ENCODE results near the gene VARS2. TPM values are rescaled to one million over a fixed set of nuclear protein-coding genes. Genes with fewer than 3 reads are reported as not detected.
"Not testable (repeated sequence)": the region's sequence is repeated elsewhere in the genome, so short reads cannot be mapped to it uniquely, and the experiment has no call there.

Gene VARS2
- polyA plus RNA-seq, 1 of the 3 experiments (the other 2 are of a cell fraction): 31.2 TPM

- WGBS (ENCODE audit: low lambda C conversion rate): 60% methylated on average over 5 of the region's 5 CpGs
- Histone ChIP-seq H3K79me2 (ENCODE audit: insufficient read depth) (no peaks in the 10 kb centered on the region), H3K36me3 (replicated peaks in 1 of 2; ENCODE audit: control insufficient read depth in 1 of 2, insufficient read depth in 2 of 2, low read length in 1 of 2) (peaks cover 6 to 21% of the 10 kb centered on the region in 2 experiments), H3K4me1 (ENCODE audit: control insufficient read depth in 1 of 2, insufficient read depth in 2 of 2, low read depth in 1 of 2, low read length in 1 of 2) (no peaks in the 10 kb centered on the region), H3K27ac (ENCODE audit: low read depth in 2 of 2, low read length in 1 of 2) (no peak overlapping the region), H3K9me2 (no peaks in the 10 kb centered on the region), H3K4me3 (ENCODE audit: low read depth in 2 of 2, low read length in 1 of 2) (no peak overlapping the region), H3F3A (replicated peaks; ENCODE audit: insufficient read depth) (peaks cover 12% of the 10 kb centered on the region), H3K27me3 (ENCODE audit: insufficient read depth) (no peaks in the 10 kb centered on the region), H3K4me2 (no peak overlapping the region), H4K20me1 (ENCODE audit: insufficient read depth) (no peaks in the 10 kb centered on the region), H2AFZ (ENCODE audit: low read depth) (no peak overlapping the region), H3K9ac (no peak overlapping the region), H3K9me3 (no peaks in the 10 kb centered on the region)
- DNase-seq: no peak
- POLR2A ChIA-PET: no interaction called here
- CTCF ChIA-PET: interaction anchor here (1.0 kb wide), 1 partner anchor 13 kb away, joined by 3 read pairs; no protein-coding TSS in a partner anchor
- TF ChIP-seq TEAD4 (IDR thresholded peaks at IDR 0.05; ENCODE audit: borderline replicate concordance, insufficient read depth) (no peak), MAX (IDR thresholded peaks at IDR 0.05; ENCODE audit: low read depth) (no peak), FOSL2 (IDR thresholded peaks at IDR 0.05; ENCODE audit: borderline replicate concordance, low read depth) (no peak), EP300 (IDR thresholded peaks at IDR 0.05; ENCODE audit: borderline replicate concordance in 1 of 2, low read depth in 1 of 2, low read length in 1 of 2) (no peak), EZH2phosphoT487 (IDR thresholded peaks at IDR 0.05; ENCODE audit: borderline replicate concordance, low read depth) (no peak), SIN3A (IDR thresholded peaks at IDR 0.05; ENCODE audit: borderline replicate concordance, low read depth, low read length) (no peak)
These were observed 11.3 kb upstream of the VARS2 start for GRCh38 chr6:30902709-30903108.

DNA sequence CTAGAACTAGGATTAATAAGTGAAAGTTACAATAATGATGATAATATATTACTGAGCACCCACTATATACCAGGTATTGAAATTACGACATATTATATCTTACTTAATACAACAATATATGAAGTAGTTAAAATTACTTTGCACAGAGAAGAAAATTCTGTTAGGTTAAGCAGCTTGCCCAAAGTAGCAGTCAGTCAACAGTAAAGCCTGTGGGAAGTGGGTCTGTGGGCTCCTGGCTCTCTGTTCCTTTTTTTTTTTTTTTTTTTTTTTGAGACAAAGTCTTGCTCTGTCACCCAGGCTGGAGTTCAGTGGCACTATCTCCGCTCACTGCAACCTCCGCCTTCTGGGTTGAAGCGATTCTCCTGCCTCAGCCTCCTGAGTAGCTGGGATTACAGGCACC, 10.8 kb upstream of the VARS2 start:
- Histone ChIP-seq H3K79me2 (ENCODE audit: insufficient read depth) (peaks cover 2% of the 10 kb centered on the region), H3K4me1 (ENCODE audit: control insufficient read depth in 1 of 2, insufficient read depth in 2 of 2, low read depth in 1 of 2, low read length in 1 of 2) (no peaks in the 10 kb centered on the region), H3F3A (replicated peaks; ENCODE audit: insufficient read depth) (peaks cover 12% of the 10 kb centered on the region), H3K36me3 (replicated peaks in 1 of 2; ENCODE audit: control insufficient read depth in 1 of 2, insufficient read depth in 2 of 2, low read length in 1 of 2) (peaks cover 6 to 16% of the 10 kb centered on the region in 2 experiments), H3K27ac (ENCODE audit: low read depth in 2 of 2, low read length in 1 of 2) (no peak overlapping the region), H3K9me2 (no peaks in the 10 kb centered on the region), H2AFZ (ENCODE audit: low read depth) (no peak overlapping the region), H3K4me3 (ENCODE audit: low read depth in 2 of 2, low read length in 1 of 2) (no peak overlapping the region), H3K9me3 (no peaks in the 10 kb centered on the region), H3K4me2 (no peak overlapping the region), H4K20me1 (ENCODE audit: insufficient read depth) (no peaks in the 10 kb centered on the region), H3K27me3 (ENCODE audit: insufficient read depth) (no peaks in the 10 kb centered on the region), H3K9ac (no peak overlapping the region)
- ChIA-PET POLR2A (interaction anchor here (0.7 kb wide), 1 partner anchor 122 kb away, joined by 3 read pairs; no protein-coding TSS in a partner anchor), CTCF (no interaction called here)
- TF ChIP-seq TCF12 (IDR thresholded peaks at IDR 0.05): no peak
- TF ChIP-seq USF2 (IDR thresholded peaks at IDR 0.05; ENCODE audit: borderline replicate concordance, low read depth, low read length): no peak
- TF ChIP-seq TEAD4 (IDR thresholded peaks at IDR 0.05; ENCODE audit: borderline replicate concordance, insufficient read depth): no peak
- TF ChIP-seq MXI1 (IDR thresholded peaks at IDR 0.05; ENCODE audit: low read depth, low read length): no peak
- TF ChIP-seq, protein P1, sequence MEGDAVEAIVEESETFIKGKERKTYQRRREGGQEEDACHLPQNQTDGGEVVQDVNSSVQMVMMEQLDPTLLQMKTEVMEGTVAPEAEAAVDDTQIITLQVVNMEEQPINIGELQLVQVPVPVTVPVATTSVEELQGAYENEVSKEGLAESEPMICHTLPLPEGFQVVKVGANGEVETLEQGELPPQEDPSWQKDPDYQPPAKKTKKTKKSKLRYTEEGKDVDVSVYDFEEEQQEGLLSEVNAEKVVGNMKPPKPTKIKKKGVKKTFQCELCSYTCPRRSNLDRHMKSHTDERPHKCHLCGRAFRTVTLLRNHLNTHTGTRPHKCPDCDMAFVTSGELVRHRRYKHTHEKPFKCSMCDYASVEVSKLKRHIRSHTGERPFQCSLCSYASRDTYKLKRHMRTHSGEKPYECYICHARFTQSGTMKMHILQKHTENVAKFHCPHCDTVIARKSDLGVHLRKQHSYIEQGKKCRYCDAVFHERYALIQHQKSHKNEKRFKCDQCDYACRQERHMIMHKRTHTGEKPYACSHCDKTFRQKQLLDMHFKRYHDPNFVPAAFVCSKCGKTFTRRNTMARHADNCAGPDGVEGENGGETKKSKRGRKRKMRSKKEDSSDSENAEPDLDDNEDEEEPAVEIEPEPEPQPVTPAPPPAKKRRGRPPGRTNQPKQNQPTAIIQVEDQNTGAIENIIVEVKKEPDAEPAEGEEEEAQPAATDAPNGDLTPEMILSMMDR (IDR thresholded peaks at IDR 0.05): no peak
- TF ChIP-seq, protein P2, sequence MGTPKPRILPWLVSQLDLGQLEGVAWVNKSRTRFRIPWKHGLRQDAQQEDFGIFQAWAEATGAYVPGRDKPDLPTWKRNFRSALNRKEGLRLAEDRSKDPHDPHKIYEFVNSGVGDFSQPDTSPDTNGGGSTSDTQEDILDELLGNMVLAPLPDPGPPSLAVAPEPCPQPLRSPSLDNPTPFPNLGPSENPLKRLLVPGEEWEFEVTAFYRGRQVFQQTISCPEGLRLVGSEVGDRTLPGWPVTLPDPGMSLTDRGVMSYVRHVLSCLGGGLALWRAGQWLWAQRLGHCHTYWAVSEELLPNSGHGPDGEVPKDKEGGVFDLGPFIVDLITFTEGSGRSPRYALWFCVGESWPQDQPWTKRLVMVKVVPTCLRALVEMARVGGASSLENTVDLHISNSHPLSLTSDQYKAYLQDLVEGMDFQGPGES (IDR thresholded peaks at IDR 0.05; ENCODE audit: low read depth, low read length): no peak
- TF ChIP-seq GATA2 (CRISPR knock-in tag; IDR thresholded peaks at IDR 0.05): no peak
- no peak for TF ChIP-seq RCOR1 (IDR thresholded peaks at IDR 0.05; ENCODE audit: low read length)
- WGBS (ENCODE audit: low lambda C conversion rate): 94% methylated on average over 4 of the region's 4 CpGs
- DNase-seq: no peak

- H3K4me2 ChIP-seq: 0 out of 2 replicates have a peak overlapping the region, but pooled peaks have one; percentile 48
- not testable (repeated sequence) for H3K27ac ChIP-seq (ENCODE audit: low read depth in 2 of 2, low read length in 1 of 2)
- 43% methylated on average over 16 of the region's 16 CpGs for whole genome bisulfite sequencing (ENCODE audit: low lambda C conversion rate)
These were observed 6.7 kb upstream of the VARS2 start for GRCh38 chr6:30907290-30907757.

More at GRCh38 chr6:30907290-30907757, 6.7 kb upstream of the VARS2 start:
- Histone ChIP-seq H3F3A (replicated peaks; ENCODE audit: insufficient read depth) (peaks cover 12% of the 10 kb centered on the region), H3K9ac (peak overlapping the region; percentile 40; the same call in 1 of the 2 replicates), H3K4me3 (ENCODE audit: low read depth in 2 of 2, low read length in 1 of 2) (peak overlapping the region; percentile 87 to 98), H2AFZ (ENCODE audit: low read depth) (peak overlapping the region; percentile 78; the same call in 1 of the 2 replicates), H3K36me3 (replicated peaks in 1 of 2; ENCODE audit: control insufficient read depth in 1 of 2, insufficient read depth in 2 of 2, low read length in 1 of 2) (peaks cover 17 to 26% of the 10 kb centered on the region in 2 experiments), H3K79me2 (ENCODE audit: insufficient read depth) (peaks cover 17% of the 10 kb centered on the region)
- H3K27me3 ChIP-seq (ENCODE audit: insufficient read depth); DNase-seq; H3K9me2 ChIP-seq; H4K20me1 ChIP-seq (ENCODE audit: insufficient read depth); H3K9me3 ChIP-seq; H3K4me1 ChIP-seq (ENCODE audit: control insufficient read depth in 1 of 2, insufficient read depth in 2 of 2, low read depth in 1 of 2, low read length in 1 of 2): not testable (repeated sequence)
- POLR2A ChIA-PET: interaction anchor here (0.6 to 1.4 kb wide), 4 partner anchors 12 to 141 kb away, joined by 3 to 4 read pairs (median 4); partner anchors contain the start of gene DDR1
- CTCF ChIA-PET: interaction anchor here (1.0 to 1.5 kb wide), 4 partner anchors 11 to 235 kb away, joined by 3 to 5 read pairs (median 3); partner anchors contain the start of gene DHX16
